GM18520 (cell line): ENCODE data around the gene ZRSR2.

Experiments
- ATAC-seq: cut with Tn5 transposase; IDR thresholded peaks from one replicate; pipeline ENCODE4 v1.9.1; 2021; ENCODE audit not compliant: unreplicated experiment

ZRSR2 gene

GRCh38 chrX:15848576-15848975 lies 58.3 kb downstream of the ZRSR2 start:
- ATAC-seq, result no peak

- no peak for ATAC-seq
These were observed 59.3 kb downstream of the ZRSR2 start for GRCh38 chrX:15849555-15849954.

- no peak for ATAC-seq
These were observed 63.3 kb downstream of the ZRSR2 start for GRCh38 chrX:15853586-15854079.

GRCh38 chrX:15854080-15854655 lies 63.9 kb downstream of the ZRSR2 start:
- peak; percentile 21 for ATAC-seq

- peak; percentile 94 for ATAC-seq
These were observed 64.7 kb downstream of the ZRSR2 start, which contains the start of gene AP1S2 for GRCh38 chrX:15854712-15855567. Gene AP1S2 (minus strand): TSS chrX:15854813. CDS start chrX:15852524, 2,289 bp downstream.

- ATAC-seq, result no peak
These were observed 65.4 kb downstream of the ZRSR2 start for GRCh38 chrX:15855568-15856221.

- no peak for ATAC-seq
These were observed 65.9 kb downstream of the ZRSR2 start for GRCh38 chrX:15856222-15856587.

- no peak for ATAC-seq
These were observed 66.4 kb downstream of the ZRSR2 start for GRCh38 chrX:15856636-15857035.

GRCh38 chrX:15858051-15858450 lies 67.8 kb downstream of the ZRSR2 start:
- no peak for ATAC-seq

- ATAC-seq, result no peak
These were observed 70.6 kb downstream of the ZRSR2 start for GRCh38 chrX:15860921-15861320.

GRCh38 chrX:15864023-15864422 lies 73.7 kb downstream of the ZRSR2 start:
- ATAC-seq, result no peak

- ATAC-seq, result no peak
These were observed 74.3 kb downstream of the ZRSR2 start for GRCh38 chrX:15864629-15865028.

GRCh38 chrX:15866147-15866546 lies 75.9 kb downstream of the ZRSR2 start:
- no peak for ATAC-seq

GRCh38 chrX:15869695-15870094 lies 79.4 kb downstream of the ZRSR2 start:
- ATAC-seq, result no peak

GRCh38 chrX:15870310-15870709 lies 80.0 kb downstream of the ZRSR2 start:
- ATAC-seq, result no peak
